Breast epithelium (tissue), 4 donors: ENCODE data around the gene NRBF2. TPM values are rescaled to one million over a fixed set of nuclear protein-coding genes. Genes with fewer than 3 reads are reported as not detected.
"Not testable (repeated sequence)": the region's sequence is repeated elsewhere in the genome, so short reads cannot be mapped to it uniquely, and the experiment has no call there.

Experiments
- DNase-seq, 2 donors: peaks; one replicate each; pipeline ENCODE4 v3.0.0-alpha.2; 2019; ENCODE audit warnings: low spot score in 2 of 2
- H3K27ac ChIP-seq, 2 donors: fragments of 200-600 bp; sonication (generic) in 1 of 2; one replicate each; pipeline ENCODE4 v1.5.1; 2016 to 2019; ENCODE audit warnings: mild to moderate bottlenecking in 1 of 2
- H3K27me3 ChIP-seq, 2 donors: fragments of 200-600 bp; sonication (generic) in 1 of 2; one replicate each; pipeline versions ENCODE4 v1.5.1 to v1.6.0; 2017 to 2019; ENCODE audit warnings: control low read depth in 1 of 2, mild to moderate bottlenecking in 1 of 2
- H3K36me3 ChIP-seq: fragments of 200-600 bp; one replicate; pipeline ENCODE4 v1.5.1; 2019
- H3K4me1 ChIP-seq, 2 donors: fragments of 200-600 bp; sonication (generic); one replicate each; pipeline ENCODE4 v1.5.1; 2016 to 2019; ENCODE audit warnings: control low read depth in 1 of 2
- H3K4me3 ChIP-seq, 3 donors: fragments of 200-600 bp; sonication (generic); 1 replicate in 2 of 3; 2 replicates in 1 of 3; pipeline ENCODE4 v1.5.1; 2016 to 2019; ENCODE audit warnings: mild to moderate bottlenecking in 3 of 3, moderate library complexity in 2 of 3
- H3K9me3 ChIP-seq, 2 donors: fragments of 200-600 bp; sonication (generic) in 1 of 2; one replicate each; pipeline ENCODE4 v1.5.1; 2016 to 2019; ENCODE audit warnings: control low read depth in 1 of 2
- POLR2A ChIP-seq: fragments of 450-650 bp; IDR thresholded peaks from one replicate; pipeline ENCODE4 v1.6.1; 2016; ENCODE audit warnings: antibody characterized with exemption, mild to moderate bottlenecking, moderate library complexity
- POLR2AphosphoS5 ChIP-seq, 3 donors: sonication (generic); formaldehyde crosslinking; IDR thresholded peaks; one replicate each; pipeline ENCODE4 v1.6.1; 2017; ENCODE audit warnings: antibody characterized with exemption in 3 of 3
- intact Hi-C: fragments of 100-400 bp; cut with DNase I; formaldehyde crosslinking; loops from one replicate; pipeline ENCODE4 v1.15.1; 2023; ENCODE audit warnings: low total_unique reads
- total RNA-seq, 3 donors: library from RNA; depleted of rRNA; stranded (reverse); fragments of >200 nt; gene quantifications; one replicate each; pipeline ENCODE4 v1.1.0, GENCODE V29; 2016
- TF ChIP-seq, protein P1 (sequence below), 3 donors: fragments of 450-650 bp; IDR thresholded peaks; one replicate each; pipeline ENCODE4 v1.5.1; 2016 to 2017; ENCODE audit warnings: antibody characterized with exemption in 3 of 3, mild to moderate bottlenecking in 3 of 3, moderate library complexity in 3 of 3

NRBF2 gene
- 10 to 100 TPM; 14.7 to 28.5 (median 17.0) TPM for total RNA-seq

DNA sequence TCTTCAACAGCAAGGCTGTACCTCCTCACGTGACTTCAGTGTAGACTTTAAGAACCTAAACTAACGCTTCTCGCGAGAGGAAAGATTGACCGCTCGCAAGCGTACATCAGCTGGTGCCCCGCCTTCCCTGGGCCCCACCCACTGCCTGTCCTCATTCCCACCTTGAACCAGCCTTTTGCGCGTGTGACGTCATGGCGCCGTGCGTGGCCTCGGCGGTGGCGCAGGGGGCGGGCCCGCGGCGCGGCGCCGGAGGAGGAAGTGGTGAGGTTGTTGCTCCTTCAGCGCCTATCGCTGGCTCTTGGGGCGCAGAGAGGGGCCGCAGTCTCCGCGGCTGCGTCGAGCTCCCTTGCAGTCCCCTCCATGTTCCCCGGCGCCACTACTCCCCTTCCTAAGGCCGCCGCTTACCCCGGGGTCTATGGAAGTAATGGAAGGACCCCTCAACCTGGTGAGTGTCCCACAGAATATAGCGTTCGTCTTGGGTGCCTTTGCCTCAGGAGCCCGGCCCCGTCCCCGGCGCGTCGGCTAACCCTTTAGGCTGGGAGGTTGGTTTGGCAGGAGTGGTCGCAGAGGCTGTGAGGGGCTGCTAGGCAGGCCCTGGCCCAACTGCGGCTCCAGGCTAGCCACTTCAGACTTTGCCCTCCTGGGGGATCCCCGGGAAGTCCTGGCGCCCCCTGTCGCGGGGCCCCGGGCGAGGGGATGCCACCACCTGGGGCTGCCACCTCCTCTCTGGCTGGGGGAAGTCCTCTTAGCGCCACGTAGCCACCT is at the start of gene NRBF2:
TSS of gene NRBF2 (plus strand) at position 273 of the 765 bp plus-strand sequence. CDS start at position 416, 143 bp downstream.
- Histone ChIP-seq H3K9me3 (no peaks in the 10 kb centered on the region), H3K36me3 (no peaks in the 10 kb centered on the region), H3K4me3 (peak within 1 kb of the TSS; percentile 92 to 100 (median 96)), H3K4me1 (peaks cover 0 to 7% of the 10 kb centered on the region in 2 donors), H3K27ac (peak within 1 kb of the TSS; percentile 98 to 99), H3K27me3 (no peaks in the 10 kb centered on the region)
- TF ChIP-seq POLR2A = peak; percentile 95
- TF ChIP-seq POLR2AphosphoS5 (IDR thresholded peaks at IDR 0.05) = peak; percentile 94 to 98 (median 95)
- TF ChIP-seq, protein P1, sequence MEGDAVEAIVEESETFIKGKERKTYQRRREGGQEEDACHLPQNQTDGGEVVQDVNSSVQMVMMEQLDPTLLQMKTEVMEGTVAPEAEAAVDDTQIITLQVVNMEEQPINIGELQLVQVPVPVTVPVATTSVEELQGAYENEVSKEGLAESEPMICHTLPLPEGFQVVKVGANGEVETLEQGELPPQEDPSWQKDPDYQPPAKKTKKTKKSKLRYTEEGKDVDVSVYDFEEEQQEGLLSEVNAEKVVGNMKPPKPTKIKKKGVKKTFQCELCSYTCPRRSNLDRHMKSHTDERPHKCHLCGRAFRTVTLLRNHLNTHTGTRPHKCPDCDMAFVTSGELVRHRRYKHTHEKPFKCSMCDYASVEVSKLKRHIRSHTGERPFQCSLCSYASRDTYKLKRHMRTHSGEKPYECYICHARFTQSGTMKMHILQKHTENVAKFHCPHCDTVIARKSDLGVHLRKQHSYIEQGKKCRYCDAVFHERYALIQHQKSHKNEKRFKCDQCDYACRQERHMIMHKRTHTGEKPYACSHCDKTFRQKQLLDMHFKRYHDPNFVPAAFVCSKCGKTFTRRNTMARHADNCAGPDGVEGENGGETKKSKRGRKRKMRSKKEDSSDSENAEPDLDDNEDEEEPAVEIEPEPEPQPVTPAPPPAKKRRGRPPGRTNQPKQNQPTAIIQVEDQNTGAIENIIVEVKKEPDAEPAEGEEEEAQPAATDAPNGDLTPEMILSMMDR (IDR thresholded peaks at IDR 0.05) = no peak
- DNase-seq = peak; percentile 96 to 98
- intact Hi-C loops = no loop called here

DNA sequence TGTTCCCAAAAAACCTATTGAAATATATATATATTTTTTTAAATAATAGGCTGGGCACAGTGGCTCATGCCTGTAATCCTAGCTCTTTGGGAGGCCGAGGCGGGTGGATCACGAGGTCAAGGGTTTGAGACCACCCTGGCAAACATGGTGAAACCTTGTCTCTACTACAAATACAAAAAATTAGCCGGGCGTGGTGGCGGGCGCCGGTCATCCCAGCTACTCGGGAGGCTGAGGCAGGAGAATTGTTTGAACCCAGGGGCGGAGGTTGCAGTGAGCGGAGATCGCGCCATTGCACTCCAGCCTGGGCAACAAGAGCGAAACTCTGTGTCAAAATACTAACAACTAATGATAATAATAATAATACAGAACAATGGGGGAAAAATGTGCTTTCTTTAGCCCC is 49.7 kb upstream of the NRBF2 start:
- DNase-seq, H3K4me3 ChIP-seq, H3K4me1 ChIP-seq, H3K9me3 ChIP-seq, H3K36me3 ChIP-seq, intact Hi-C loops, H3K27ac ChIP-seq, H3K27me3 ChIP-seq: not testable (repeated sequence)

DNA sequence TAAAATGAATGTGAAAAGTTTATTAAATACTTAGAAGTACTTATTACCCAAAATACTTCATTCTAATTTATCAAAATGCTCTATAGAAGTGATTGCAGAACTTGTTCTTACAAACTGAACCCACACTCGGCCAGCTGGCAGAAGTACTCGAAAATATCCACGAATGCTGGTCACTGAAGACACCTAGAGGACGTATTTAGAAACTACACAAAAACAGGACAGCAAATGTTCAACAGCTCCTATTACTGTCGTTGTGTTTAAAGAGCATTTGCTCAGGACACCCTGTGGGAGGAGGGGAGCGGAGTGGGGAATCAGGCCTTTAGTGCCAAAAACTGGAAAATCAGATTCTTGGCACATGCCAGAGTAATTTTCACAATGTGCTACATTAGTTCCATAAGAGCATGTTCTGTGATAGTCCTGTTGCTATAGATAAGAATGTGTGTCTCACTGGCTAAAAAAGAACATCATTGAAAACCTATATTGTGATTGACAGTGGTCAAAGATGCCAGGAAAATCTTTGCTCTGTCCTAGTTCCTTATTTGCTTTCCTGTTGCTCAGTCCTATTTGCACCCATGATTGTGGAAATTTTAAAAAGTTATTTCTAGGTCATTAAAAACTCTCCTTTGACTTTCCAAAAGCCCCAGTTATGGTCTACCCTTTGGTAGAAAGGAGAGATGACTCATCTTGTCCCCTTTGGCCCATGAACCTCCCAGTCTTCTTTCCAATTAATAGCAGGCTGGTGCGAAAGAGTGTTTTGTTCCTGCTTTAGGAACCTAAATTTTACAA is 49.0 kb upstream of the NRBF2 start:
- Histone ChIP-seq H3K27ac (peak overlapping the region; percentile 4 to 59), H3K4me3 (no peak overlapping the region), H3K4me1 (no peaks in the 10 kb centered on the region), H3K9me3 (no peaks in the 10 kb centered on the region), H3K36me3 (no peaks in the 10 kb centered on the region), H3K27me3 (no peaks in the 10 kb centered on the region)
- TF ChIP-seq POLR2A (no peak), POLR2AphosphoS5 (IDR thresholded peaks at IDR 0.05) (peak in 1 of 3 donors; percentile 15)
- TF ChIP-seq, protein P1 (IDR thresholded peaks at IDR 0.05) = peak; percentile 69 to 80 (median 79)
- intact Hi-C loops = no loop called here
- peak in 1 of 2 donors; percentile 76 for DNase-seq

DNA sequence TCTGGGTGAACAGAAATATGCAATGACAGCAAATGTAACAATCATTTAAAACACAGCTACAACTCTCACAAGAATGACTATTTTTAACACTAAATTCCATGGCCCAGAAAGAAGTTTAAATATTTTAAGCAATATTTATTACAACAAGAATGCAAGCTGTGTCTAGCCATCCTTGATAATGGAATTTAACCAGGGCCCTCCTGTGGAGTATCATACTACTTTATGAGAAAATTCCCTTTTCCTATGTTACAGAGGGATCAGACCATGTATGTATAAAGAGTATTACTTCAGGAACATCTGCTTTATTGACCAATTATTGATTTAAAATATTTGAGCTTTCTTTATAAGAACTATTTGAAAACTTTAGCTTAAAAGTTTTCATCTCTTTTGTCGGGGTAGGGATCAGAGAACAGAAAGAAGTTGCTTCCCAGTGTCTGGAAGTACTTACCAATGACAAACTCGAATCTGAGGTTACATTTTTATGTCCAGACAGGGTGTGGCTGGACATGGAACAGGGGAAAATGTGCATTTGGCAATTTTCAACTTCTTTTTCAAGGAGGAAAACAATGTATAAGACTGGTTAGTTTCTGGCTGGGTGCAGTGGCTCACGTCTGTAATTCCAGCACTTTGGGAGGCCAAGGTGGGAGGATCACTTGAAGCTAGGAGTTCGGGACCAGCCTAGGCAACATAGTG is 48.3 kb upstream of the NRBF2 start:
- H3K4me3 ChIP-seq = no peak overlapping the region
- no peaks in the 10 kb centered on the region for H3K36me3 ChIP-seq
- H3K27me3 ChIP-seq = no peaks in the 10 kb centered on the region
- TF ChIP-seq, protein P1 (IDR thresholded peaks at IDR 0.05) = no peak
- no peak for TF ChIP-seq POLR2A
- no peak for TF ChIP-seq POLR2AphosphoS5 (IDR thresholded peaks at IDR 0.05)
- H3K4me1 ChIP-seq = no peaks in the 10 kb centered on the region
- H3K9me3 ChIP-seq = no peaks in the 10 kb centered on the region
- no peak for DNase-seq
- intact Hi-C loops = no loop called here
- H3K27ac ChIP-seq = peak overlapping the region in 1 of 2 donors; percentile 59

DNA sequence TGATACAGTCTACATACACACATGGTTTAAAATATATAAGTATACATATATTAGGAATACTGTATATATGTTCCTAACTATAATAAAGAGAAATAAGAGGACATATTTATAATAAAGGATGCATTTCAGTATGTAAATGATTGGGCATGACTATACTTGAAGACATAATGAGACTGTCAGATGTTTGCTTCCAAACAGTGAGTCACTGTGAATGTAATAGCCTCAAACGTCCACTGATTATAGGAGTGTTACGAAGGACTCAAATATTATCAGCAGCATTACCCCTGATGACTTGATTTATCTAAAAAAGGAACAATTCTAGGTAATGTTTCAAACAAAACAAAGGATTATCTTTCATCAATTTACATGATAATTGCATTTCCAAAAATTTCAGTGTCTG is 39.9 kb upstream of the NRBF2 start:
- Histone ChIP-seq H3K27me3 (no peaks in the 10 kb centered on the region), H3K36me3 (no peaks in the 10 kb centered on the region), H3K4me1 (no peaks in the 10 kb centered on the region), H3K4me3 (no peak overlapping the region), H3K9me3 (no peaks in the 10 kb centered on the region), H3K27ac (no peak overlapping the region)
- intact Hi-C loops = no loop called here
- DNase-seq = no peak
- TF ChIP-seq POLR2A (no peak), POLR2AphosphoS5 (IDR thresholded peaks at IDR 0.05) (no peak)
- TF ChIP-seq, protein P1 (IDR thresholded peaks at IDR 0.05) = no peak
